ENCODE results near the gene MRPL57.
"Not testable (repeated sequence)": the region's sequence is repeated elsewhere in the genome, so short reads cannot be mapped to it uniquely, and the experiment has no call there.

Gene MRPL57

DNA sequence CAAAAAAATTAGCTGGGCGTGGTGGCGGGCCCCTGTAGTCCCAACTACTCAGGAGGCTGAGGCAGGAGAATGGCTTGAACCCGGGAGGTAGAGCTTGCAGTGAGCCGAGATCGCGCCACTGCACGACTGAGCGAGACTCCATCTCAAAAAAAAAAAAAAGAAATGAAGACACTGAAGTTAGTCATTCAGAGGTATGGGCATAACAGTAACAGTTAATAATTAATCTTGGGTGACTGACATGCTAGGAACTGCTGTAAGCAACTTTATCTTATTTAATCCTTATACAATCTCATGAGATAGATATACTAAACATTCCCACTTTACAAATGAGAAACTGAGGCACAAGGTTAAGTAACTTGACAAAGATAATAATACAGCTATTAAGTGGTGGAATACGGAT lies 5.0 kb upstream of the MRPL57 start:
- no peak overlapping the region for H3K4me3 Mint-ChIP-seq
- no peaks in the 10 kb centered on the region for H3K9me3 Mint-ChIP-seq

GRCh38 chr13:21173767-21174166 lies 2.7 kb upstream of the MRPL57 start:
- H3K36me3 Mint-ChIP-seq, H3K27ac Mint-ChIP-seq, H3K4me1 Mint-ChIP-seq, H3K27me3 Mint-ChIP-seq, H3K9me3 Mint-ChIP-seq, H3K4me3 Mint-ChIP-seq: not testable (repeated sequence)

More for the DNA sequence above, 5.0 kb upstream of the MRPL57 start:
- no peaks in the 10 kb centered on the region for H3K4me1 Mint-ChIP-seq
- no peaks in the 10 kb centered on the region for H3K27me3 Mint-ChIP-seq
- no peak overlapping the region for H3K27ac Mint-ChIP-seq
- H3K36me3 Mint-ChIP-seq, result no peaks in the 10 kb centered on the region

DNA sequence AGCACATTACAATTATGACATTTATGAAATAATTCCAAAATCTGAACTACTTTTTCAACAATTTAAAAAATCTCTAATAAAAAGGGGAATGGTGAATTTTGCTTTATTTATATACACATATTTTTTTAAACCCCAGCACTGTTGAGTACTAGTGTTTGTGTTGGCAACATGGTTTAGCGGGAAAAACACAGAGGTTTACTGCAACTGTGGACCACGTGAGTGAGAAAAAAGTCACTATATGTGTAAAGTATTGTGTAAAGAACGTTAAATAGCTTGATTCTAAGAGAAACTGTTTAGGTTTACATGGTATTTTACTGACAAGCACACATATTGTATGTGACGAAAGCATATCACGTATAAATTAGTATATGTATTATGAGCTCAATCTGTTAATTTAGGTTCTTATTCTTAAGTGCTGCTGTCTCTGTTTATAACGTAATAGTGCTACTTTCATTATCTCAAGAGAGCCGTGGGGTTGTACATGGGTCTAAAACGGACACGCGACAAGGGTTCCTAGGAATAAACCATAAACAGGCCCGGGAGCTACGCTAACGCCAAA lies 723 bp upstream of the MRPL57 start:
- H3K4me3 Mint-ChIP-seq, result peak overlapping the region; percentile 96
- no peaks in the 10 kb centered on the region for H3K9me3 Mint-ChIP-seq
- H3K27ac Mint-ChIP-seq, result no peak overlapping the region
- peaks cover 18% of the 10 kb centered on the region for H3K4me1 Mint-ChIP-seq
- H3K27me3 Mint-ChIP-seq, result no peaks in the 10 kb centered on the region
- H3K36me3 Mint-ChIP-seq, result peaks cover 3% of the 10 kb centered on the region

DNA sequence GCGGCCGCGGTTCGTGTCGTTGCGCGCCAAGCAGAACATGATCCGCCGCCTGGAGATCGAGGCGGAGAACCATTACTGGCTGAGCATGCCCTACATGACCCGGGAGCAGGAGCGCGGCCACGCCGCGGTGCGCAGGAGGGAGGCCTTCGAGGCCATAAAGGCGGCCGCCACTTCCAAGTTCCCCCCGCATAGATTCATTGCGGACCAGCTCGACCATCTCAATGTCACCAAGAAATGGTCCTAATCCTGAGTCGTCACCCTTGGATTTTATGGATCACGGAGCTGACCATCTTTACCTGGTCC lies 475 bp downstream of the MRPL57 start:
- Mint-ChIP-seq H3K27ac (peak overlapping the region; percentile 97), H3K27me3 (no peaks in the 10 kb centered on the region), H3K36me3 (peaks cover 3% of the 10 kb centered on the region), H3K4me3 (peak overlapping the region; percentile 96), H3K4me1 (peaks cover 20% of the 10 kb centered on the region), H3K9me3 (no peaks in the 10 kb centered on the region)

DNA sequence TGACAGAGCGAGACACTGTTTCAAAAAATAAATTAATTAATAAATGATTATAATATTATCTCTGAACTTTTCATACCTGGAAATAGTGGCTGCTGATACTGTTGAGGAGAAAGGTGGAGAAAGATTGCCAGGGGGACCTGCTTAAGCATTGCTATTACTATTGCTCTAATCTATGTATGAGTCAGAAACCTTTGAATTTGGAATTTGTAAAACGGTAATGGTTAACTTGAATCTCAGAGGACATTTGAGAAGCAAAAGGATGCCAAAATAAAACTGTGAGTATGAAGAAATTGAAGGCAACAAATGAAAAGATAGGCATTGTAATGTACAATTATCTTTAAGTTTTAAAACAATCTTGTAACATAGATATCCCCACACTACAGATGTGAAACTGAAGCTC lies 5.2 kb downstream of the MRPL57 start:
- no peak overlapping the region for H3K4me3 Mint-ChIP-seq
- H3K36me3 Mint-ChIP-seq, result peaks cover 3% of the 10 kb centered on the region
- no peaks in the 10 kb centered on the region for H3K27me3 Mint-ChIP-seq
- peaks cover 20% of the 10 kb centered on the region for H3K4me1 Mint-ChIP-seq
- H3K9me3 Mint-ChIP-seq, result no peaks in the 10 kb centered on the region
- no peak overlapping the region for H3K27ac Mint-ChIP-seq

- H3K27me3 Mint-ChIP-seq, H3K4me1 Mint-ChIP-seq, H3K9me3 Mint-ChIP-seq, H3K4me3 Mint-ChIP-seq, H3K36me3 Mint-ChIP-seq, H3K27ac Mint-ChIP-seq: not testable (repeated sequence)
Measured at GRCh38 chr13:21186410-21186809, 10.0 kb downstream of the MRPL57 start.

DNA sequence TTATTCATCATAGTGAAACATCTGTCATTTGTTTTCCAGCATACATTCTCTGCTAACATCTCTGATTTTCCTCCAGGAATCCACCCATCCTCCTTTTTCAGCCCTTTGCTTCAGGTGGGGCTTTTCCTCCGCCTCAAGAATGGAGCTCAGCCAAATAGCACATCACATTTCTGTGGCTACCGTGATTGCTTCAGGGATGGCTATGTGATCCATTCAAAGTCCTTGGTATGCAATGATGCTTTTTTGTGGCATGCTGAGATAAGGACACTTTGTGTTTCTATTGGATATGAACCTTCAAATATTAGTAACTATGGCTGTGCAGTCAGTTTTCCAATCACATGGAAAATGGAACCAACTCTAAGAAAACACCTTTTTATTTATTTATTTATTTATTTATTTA lies 18.3 kb downstream of the MRPL57 start:
- H3K27me3 Mint-ChIP-seq, H3K27ac Mint-ChIP-seq, H3K4me3 Mint-ChIP-seq, H3K9me3 Mint-ChIP-seq, H3K4me1 Mint-ChIP-seq, H3K36me3 Mint-ChIP-seq: not testable (repeated sequence)

DNA sequence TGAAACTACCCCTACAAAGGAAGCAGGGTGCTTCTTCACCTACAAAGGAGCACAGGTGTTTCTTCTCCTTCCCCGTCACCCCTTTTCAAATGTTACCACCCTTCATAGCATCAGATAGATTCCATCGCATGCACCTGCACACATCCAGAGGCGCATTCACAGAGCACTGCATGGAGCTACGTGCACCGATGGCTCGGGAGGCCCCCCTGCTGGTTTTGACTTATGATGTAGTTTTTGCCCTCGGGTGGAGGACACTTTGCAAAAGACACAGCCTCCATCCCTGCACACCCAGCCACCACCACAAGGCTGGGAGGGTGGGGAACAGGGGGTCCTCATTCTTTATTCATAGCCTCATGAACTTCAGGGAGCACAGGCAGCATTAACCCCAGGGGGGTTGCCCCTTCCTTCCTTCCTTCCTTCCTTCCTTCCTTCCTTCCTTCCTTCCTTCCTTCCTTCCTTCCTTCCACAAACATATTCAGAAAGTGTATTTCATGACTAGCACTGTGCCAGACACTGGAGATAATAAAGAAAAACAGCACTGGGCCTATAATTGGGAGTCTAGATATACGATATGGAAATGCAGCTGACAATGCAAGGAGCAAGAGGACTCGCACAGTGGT lies 21.3 kb downstream of the MRPL57 start:
- not testable (repeated sequence) for H3K36me3 Mint-ChIP-seq, H3K4me1 Mint-ChIP-seq, H3K4me3 Mint-ChIP-seq, H3K27me3 Mint-ChIP-seq, H3K27ac Mint-ChIP-seq, H3K9me3 Mint-ChIP-seq

- H3K4me3 Mint-ChIP-seq, H3K27ac Mint-ChIP-seq, H3K9me3 Mint-ChIP-seq, H3K36me3 Mint-ChIP-seq, H3K4me1 Mint-ChIP-seq, H3K27me3 Mint-ChIP-seq: not testable (repeated sequence)
Measured at GRCh38 chr13:21198391-21198790, 21.9 kb downstream of the MRPL57 start.

GRCh38 chr13:21201456-21202190 lies 25.2 kb downstream of the MRPL57 start:
- not testable (repeated sequence) for H3K36me3 Mint-ChIP-seq

GRCh38 chr13:21202767-21203531 lies 26.5 kb downstream of the MRPL57 start:
- Mint-ChIP-seq H3K4me3 (no peak overlapping the region), H3K36me3 (peaks cover 3% of the 10 kb centered on the region), H3K9me3 (no peaks in the 10 kb centered on the region), H3K27ac (no peak overlapping the region), H3K27me3 (peaks cover 2% of the 10 kb centered on the region), H3K4me1 (no peaks in the 10 kb centered on the region)

More at GRCh38 chr13:21201456-21202190, 25.2 kb downstream of the MRPL57 start:
- not testable (repeated sequence) for H3K27ac Mint-ChIP-seq, H3K4me3 Mint-ChIP-seq, H3K4me1 Mint-ChIP-seq, H3K9me3 Mint-ChIP-seq, H3K27me3 Mint-ChIP-seq

- Mint-ChIP-seq H3K27me3 (peaks cover 19% of the 10 kb centered on the region), H3K4me1 (no peaks in the 10 kb centered on the region), H3K4me3 (no peak overlapping the region), H3K9me3 (peaks cover 18% of the 10 kb centered on the region), H3K36me3 (peaks cover 4% of the 10 kb centered on the region), H3K27ac (no peak overlapping the region)
Measured at GRCh38 chr13:21208652-21209154, 32.2 kb downstream of the MRPL57 start.

DNA sequence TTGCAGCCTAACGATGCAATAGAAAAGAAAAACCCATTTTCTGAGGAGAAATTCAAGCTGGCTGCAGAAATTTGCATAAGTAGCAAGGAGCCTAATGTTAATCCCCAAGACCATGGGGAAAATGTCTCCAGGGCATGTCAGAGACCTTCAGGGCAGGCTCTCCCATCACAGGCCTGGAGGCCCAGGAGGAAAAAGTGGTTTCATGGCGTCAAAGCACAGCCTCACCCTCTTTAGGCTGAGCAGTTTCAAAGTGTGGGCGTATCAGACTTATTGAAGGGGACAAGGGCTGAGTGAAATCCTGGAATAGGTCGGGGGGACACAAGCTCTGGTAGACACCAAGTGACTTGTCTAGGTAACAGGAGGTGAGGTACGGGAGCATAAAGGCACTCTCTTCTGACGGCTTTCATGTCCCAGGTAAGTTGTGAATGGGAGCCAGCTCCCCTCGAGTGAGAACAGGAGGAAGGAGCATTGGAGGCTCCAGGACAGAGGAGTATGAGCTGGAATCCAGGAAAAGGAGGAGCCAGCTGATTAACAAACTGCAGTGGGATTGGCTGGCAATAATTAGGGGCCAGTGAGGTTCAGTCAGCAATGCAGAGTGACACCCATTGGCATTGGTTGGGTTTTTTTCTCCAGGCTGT lies 35.8 kb downstream of the MRPL57 start:
- H3K4me3 Mint-ChIP-seq, result no peak overlapping the region
- peaks cover 18% of the 10 kb centered on the region for H3K9me3 Mint-ChIP-seq
- H3K4me1 Mint-ChIP-seq, result no peaks in the 10 kb centered on the region
- peak overlapping the region; percentile 2 for H3K27ac Mint-ChIP-seq
- peaks cover 25% of the 10 kb centered on the region for H3K27me3 Mint-ChIP-seq
- H3K36me3 Mint-ChIP-seq, result peaks cover 4% of the 10 kb centered on the region

GRCh38 chr13:21215419-21215818 lies 39.0 kb downstream of the MRPL57 start:
- peaks cover 23% of the 10 kb centered on the region for H3K27me3 Mint-ChIP-seq
- H3K36me3 Mint-ChIP-seq, H3K4me3 Mint-ChIP-seq, H3K27ac Mint-ChIP-seq: not testable (repeated sequence)
- peaks cover 18% of the 10 kb centered on the region for H3K9me3 Mint-ChIP-seq
- H3K4me1 Mint-ChIP-seq, result peaks cover 13% of the 10 kb centered on the region

- Mint-ChIP-seq H3K9me3 (peaks cover 17% of the 10 kb centered on the region), H3K36me3 (peaks cover 4% of the 10 kb centered on the region), H3K27me3 (peaks cover 20% of the 10 kb centered on the region), H3K27ac (no peak overlapping the region), H3K4me3 (no peak overlapping the region), H3K4me1 (peaks cover 13% of the 10 kb centered on the region)
Measured at GRCh38 chr13:21216332-21216731, 39.9 kb downstream of the MRPL57 start.

Measured in activated naive CD4-positive, alpha-beta T cell treated with anti-CD3 and anti-CD28 coated beads, Interleukin-2, amount 50 U/mL, for 24 hours (primary cell).